Left hindlimb (tissue), 1 donor: ENCODE measurements around the gene ABT1.
A peak's percentile ranks its signal among the peaks of the same experiment; 100 is the strongest.
"Not testable (repeated sequence)": the region's sequence is repeated elsewhere in the genome, so short reads cannot be mapped to it uniquely, and the experiment has no call there.

Experiments used
- DNase-seq: peaks from one replicate; pipeline ENCODE4 v3.0.0-alpha.2; 2018

ABT1 gene

GRCh38 chr6:26596579-26597388, at the start of gene ABT1:
Gene ABT1 (plus strand): TSS chr6:26596953. CDS start chr6:26596983, 30 bp downstream.
- peak; percentile 99 for DNase-seq

DNA sequence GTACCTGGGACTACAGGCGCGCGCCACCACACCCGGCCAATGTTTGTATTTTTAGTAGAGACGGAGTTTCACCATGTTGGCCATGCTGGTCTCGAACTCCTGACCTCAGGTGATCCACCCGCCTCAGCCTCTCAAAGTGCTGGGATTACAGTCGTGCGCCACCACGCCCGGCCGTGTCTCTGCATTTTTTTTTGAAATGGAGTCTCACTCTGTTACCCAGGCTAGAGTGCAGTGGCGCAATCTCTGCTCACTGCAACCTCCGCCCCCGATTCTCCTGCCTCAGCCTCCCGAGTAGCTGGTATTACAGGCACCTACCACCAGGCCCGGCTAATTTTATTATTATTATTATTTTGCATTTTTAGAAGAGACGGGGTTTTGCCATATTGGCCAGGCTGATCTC, 49.4 kb upstream of the ABT1 start:
- DNase-seq: not testable (repeated sequence)

- peak; percentile 83 for DNase-seq
These were observed 46.3 kb upstream of the ABT1 start for GRCh38 chr6:26550250-26550993.

- DNase-seq: no peak
These were observed 44.5 kb upstream of the ABT1 start for GRCh38 chr6:26552205-26552604.

- DNase-seq: no peak
These were observed 44.0 kb upstream of the ABT1 start for GRCh38 chr6:26552640-26553188.

DNA sequence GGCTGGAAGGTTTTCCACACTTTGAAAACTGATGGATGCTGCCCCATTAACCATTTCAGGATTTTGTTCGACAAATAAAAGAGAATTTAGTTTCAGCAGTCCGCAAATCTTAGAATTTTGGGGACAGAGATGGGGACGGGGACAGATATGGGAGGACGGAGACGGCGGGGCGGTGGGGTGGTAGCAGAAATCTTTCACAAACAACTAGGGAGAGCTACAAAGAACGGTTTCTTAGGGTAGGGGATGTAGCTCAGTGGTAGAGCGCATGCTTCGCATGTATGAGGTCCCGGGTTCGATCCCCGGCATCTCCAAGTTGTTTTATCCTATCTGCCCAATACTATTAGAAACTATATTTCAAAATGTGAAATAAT, 43.5 kb upstream of the ABT1 start:
- peak; percentile 84 for DNase-seq

GRCh38 chr6:26553635-26554446, 42.9 kb upstream of the ABT1 start:
- DNase-seq: peak; percentile 86

- DNase-seq: no peak
These were observed 42.4 kb upstream of the ABT1 start for GRCh38 chr6:26554447-26554696.

DNA sequence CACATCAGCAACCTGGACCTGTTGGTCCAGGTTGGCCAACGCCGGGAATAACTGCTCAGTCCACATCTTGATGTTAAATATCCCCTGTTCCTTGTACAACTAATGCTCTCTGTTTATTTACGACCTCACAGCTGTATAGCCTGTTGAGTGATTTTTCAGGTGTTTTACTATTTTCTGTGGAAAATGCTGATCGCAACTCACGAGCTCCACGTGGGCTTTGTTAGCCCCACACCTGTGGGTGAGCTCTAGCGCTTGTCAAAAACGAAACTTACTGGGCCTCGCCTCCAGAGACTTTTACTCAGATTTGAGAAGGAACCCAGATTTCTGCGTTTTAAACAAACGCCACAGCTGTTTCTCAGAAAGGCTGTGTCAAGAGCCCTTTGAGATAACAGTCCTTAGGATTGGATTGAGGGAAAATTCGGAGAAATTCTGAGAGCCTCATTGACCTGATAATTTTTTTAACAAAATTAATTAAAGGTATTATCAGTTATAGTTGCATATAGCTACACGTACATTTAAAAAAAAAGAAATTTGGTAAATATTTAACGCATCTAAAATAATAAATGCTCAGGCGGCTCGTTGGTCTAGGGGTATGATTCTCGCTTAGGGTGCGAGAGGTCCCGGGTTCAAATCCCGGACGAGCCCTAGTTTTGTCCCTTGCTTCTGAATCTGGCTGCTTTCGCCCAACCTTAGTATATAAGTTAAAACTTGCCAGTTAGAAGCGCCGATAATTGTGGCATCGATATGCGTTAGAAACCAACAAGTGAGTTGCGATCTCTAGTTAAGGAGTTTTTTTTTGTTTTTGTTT, 41.9 kb upstream of the ABT1 start:
- no peak for DNase-seq

GRCh38 chr6:26555505-26556262, 41.1 kb upstream of the ABT1 start:
- no peak for DNase-seq

- DNase-seq: peak; percentile 77
These were observed 40.3 kb upstream of the ABT1 start for GRCh38 chr6:26556263-26557070.

- no peak for DNase-seq
These were observed 35.0 kb upstream of the ABT1 start for GRCh38 chr6:26561533-26562466.

GRCh38 chr6:26563488-26563887, 33.3 kb upstream of the ABT1 start:
- no peak for DNase-seq

- DNase-seq: peak; percentile 94
These were observed 27.9 kb upstream of the ABT1 start for GRCh38 chr6:26568601-26569432.

DNA sequence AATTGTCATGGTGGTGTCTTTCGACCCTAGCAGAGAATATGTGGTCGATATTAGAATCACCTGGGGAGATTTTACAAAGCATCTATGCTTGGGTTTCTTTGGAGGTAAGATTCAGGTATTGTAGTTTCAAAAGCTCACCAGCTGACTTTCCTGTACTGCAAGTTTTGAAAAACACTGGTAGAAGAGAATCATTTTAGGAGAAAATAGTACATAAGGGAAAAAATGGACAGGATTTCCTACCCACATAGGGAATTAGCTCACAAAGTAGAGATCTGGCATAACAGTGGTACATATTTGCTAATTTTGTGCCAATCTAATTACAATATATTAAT, 27.4 kb upstream of the ABT1 start:
- no peak for DNase-seq

DNA sequence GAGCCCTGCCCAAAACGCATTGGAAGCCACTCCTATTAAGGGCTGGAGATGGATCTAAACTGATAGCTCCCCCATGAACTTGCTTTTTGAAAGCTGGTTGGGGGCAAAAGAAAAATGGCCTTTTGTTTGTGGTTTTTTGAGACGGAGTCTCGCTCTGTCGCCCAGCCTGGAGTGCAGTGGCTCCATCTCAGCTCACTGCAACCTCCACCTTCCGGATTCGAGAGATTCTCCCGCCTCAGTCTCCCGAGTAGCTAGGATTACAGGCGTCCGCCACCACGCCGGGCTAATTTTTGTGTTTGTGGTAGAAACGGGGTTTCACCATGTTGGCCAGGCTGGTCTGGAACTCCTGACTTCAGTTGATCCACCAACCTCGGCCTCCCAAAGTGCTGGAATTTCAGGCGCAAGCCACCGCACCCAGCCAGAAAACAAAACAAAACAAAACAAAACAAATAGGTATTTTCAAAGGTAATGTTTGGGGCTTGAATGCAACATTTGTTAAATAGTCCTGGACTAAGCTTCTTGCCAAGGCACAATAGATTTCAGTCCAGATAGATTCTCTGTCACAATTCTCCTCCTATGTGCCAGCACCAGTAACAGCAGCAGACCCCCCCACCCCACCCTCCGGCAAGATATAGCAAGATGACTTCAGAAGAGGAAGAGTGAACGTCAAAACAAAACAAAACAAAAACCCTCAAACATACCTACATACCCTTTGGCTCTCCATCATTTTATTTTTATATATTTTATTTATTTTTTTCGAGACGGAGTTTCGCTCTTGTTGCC, 26.5 kb upstream of the ABT1 start:
- no peak for DNase-seq

GRCh38 chr6:26571592-26572296, 25.0 kb upstream of the ABT1 start:
- peak; percentile 56 for DNase-seq
